ENCODE data around the gene KIF20B.

DNA sequence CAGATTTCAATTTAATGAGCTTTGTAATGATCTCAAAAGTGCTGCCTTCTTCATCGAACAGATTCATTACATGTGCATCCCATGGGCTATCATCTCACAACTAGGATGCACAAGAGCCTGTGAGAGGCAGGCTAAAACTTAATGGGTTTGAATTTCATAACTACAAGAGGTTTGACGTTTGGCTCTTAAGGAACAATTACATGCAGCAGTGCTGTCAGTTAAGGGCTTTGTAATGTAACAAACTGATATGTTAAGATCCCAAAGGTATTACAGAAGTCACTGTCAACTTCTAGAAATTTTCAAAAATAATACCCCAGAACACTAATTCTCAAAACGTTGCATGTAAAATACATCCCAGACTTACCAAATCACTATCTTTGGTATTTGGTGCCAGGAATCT, 33.2 kb downstream of the KIF20B start:
- TF ChIP-seq, protein P1, sequence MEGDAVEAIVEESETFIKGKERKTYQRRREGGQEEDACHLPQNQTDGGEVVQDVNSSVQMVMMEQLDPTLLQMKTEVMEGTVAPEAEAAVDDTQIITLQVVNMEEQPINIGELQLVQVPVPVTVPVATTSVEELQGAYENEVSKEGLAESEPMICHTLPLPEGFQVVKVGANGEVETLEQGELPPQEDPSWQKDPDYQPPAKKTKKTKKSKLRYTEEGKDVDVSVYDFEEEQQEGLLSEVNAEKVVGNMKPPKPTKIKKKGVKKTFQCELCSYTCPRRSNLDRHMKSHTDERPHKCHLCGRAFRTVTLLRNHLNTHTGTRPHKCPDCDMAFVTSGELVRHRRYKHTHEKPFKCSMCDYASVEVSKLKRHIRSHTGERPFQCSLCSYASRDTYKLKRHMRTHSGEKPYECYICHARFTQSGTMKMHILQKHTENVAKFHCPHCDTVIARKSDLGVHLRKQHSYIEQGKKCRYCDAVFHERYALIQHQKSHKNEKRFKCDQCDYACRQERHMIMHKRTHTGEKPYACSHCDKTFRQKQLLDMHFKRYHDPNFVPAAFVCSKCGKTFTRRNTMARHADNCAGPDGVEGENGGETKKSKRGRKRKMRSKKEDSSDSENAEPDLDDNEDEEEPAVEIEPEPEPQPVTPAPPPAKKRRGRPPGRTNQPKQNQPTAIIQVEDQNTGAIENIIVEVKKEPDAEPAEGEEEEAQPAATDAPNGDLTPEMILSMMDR (IDR thresholded peaks at IDR 0.05; ENCODE audit: insufficient read depth, low read length, poor library complexity, severe bottlenecking), result no peak
- TF ChIP-seq EZH2phosphoT487 (conservative IDR thresholded peaks at IDR 0.05; ENCODE audit: low read length), result no peak
